GM23338 (cell line): Measurements from ENCODE around the gene CIAPIN1.

Experiments
- CREB1 ChIP-seq: fragments of 250-450 bp; sonication (Bioruptor Pico); IDR thresholded peaks from 2 replicates; pipeline ENCODE4 v1.5.0; 2020; ENCODE audit warnings: low read depth, mild to moderate bottlenecking, moderate library complexity
- EZH2 ChIP-seq: fragments of 200-600 bp; sonication (generic); IDR thresholded peaks from one replicate; pipeline ENCODE4 v1.8.0; 2017; ENCODE audit warnings: antibody characterized with exemption, mild to moderate bottlenecking, low read depth; ENCODE audit not compliant: unreplicated experiment
- EZH2phosphoT487 ChIP-seq: fragments of 200-600 bp; sonication (generic); IDR thresholded peaks from one replicate; pipeline ENCODE4 v1.8.1; 2018; ENCODE audit warnings: antibody characterized with exemption; ENCODE audit not compliant: unreplicated experiment
- JUNB ChIP-seq: IDR thresholded peaks from one replicate; pipeline ENCODE4 v1.6.1; 2016; ENCODE audit warnings: antibody characterized with exemption; ENCODE audit not compliant: unreplicated experiment
- POLR2AphosphoS5 ChIP-seq: IDR thresholded peaks from 2 replicates; pipeline ENCODE4 v1.6.1; 2016; ENCODE audit warnings: antibody characterized with exemption, low read depth
- TF ChIP-seq, protein P1 (sequence below), 2 experiments: fragments of 200-600 bp in 1 of 2; sonication (generic) in 1 of 2; conservative IDR thresholded peaks; 2 replicates each; pipeline versions ENCODE4 v1.5.1 to v1.6.1; 2016 to 2017; ENCODE audit warnings: antibody characterized with exemption in 2 of 2, low read depth in 2 of 2, mild to moderate bottlenecking in 2 of 2, moderate library complexity in 1 of 2
- TF ChIP-seq, protein P2 (sequence below): IDR thresholded peaks from one replicate; pipeline ENCODE4 v1.6.1; 2018; ENCODE audit warnings: antibody characterized with exemption; ENCODE audit not compliant: unreplicated experiment

DNA sequence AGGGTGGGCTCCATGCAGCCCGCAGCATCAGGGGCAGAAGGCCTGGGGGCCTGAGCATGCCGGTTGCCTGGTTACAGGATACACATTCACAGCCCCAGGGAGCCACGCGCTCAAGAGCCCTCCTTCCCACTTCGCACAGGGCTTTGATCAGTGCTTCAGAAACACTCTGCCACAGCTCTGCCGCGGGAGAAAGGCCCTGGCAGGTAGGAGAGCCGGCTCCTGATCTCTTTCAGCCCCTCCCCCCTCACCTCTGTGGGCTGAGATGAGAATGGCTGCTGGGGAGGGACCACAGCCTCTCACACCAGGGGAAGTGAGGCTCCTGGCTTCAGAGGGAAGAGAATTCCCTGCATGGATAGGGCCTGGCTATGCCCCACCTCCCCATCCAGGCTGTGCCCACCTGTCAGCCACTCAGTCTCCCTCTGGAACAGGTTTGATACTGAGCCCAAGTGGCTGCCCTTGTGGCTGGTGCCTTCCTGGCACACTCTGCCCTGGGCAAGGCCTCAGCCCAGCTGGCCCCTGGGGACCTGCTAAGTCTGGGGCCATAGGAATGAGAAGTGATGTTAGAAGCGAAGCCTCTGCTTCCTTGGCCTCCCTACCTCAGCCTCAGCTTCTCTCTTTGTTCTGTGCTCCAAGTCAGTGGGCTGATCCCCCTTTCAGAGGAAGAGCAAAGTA lies 30.5 kb upstream of the CIAPIN1 start:
- TF ChIP-seq, protein P1, sequence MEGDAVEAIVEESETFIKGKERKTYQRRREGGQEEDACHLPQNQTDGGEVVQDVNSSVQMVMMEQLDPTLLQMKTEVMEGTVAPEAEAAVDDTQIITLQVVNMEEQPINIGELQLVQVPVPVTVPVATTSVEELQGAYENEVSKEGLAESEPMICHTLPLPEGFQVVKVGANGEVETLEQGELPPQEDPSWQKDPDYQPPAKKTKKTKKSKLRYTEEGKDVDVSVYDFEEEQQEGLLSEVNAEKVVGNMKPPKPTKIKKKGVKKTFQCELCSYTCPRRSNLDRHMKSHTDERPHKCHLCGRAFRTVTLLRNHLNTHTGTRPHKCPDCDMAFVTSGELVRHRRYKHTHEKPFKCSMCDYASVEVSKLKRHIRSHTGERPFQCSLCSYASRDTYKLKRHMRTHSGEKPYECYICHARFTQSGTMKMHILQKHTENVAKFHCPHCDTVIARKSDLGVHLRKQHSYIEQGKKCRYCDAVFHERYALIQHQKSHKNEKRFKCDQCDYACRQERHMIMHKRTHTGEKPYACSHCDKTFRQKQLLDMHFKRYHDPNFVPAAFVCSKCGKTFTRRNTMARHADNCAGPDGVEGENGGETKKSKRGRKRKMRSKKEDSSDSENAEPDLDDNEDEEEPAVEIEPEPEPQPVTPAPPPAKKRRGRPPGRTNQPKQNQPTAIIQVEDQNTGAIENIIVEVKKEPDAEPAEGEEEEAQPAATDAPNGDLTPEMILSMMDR (conservative IDR thresholded peaks at IDR 0.05; ENCODE audit: low read depth in 2 of 2), result no peak
- TF ChIP-seq EZH2, result no peak
- TF ChIP-seq POLR2AphosphoS5, result no peak
- no peak for TF ChIP-seq CREB1 (CRISPR knock-in tag)
- TF ChIP-seq, protein P2, sequence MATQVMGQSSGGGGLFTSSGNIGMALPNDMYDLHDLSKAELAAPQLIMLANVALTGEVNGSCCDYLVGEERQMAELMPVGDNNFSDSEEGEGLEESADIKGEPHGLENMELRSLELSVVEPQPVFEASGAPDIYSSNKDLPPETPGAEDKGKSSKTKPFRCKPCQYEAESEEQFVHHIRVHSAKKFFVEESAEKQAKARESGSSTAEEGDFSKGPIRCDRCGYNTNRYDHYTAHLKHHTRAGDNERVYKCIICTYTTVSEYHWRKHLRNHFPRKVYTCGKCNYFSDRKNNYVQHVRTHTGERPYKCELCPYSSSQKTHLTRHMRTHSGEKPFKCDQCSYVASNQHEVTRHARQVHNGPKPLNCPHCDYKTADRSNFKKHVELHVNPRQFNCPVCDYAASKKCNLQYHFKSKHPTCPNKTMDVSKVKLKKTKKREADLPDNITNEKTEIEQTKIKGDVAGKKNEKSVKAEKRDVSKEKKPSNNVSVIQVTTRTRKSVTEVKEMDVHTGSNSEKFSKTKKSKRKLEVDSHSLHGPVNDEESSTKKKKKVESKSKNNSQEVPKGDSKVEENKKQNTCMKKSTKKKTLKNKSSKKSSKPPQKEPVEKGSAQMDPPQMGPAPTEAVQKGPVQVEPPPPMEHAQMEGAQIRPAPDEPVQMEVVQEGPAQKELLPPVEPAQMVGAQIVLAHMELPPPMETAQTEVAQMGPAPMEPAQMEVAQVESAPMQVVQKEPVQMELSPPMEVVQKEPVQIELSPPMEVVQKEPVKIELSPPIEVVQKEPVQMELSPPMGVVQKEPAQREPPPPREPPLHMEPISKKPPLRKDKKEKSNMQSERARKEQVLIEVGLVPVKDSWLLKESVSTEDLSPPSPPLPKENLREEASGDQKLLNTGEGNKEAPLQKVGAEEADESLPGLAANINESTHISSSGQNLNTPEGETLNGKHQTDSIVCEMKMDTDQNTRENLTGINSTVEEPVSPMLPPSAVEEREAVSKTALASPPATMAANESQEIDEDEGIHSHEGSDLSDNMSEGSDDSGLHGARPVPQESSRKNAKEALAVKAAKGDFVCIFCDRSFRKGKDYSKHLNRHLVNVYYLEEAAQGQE, result no peak
- no peak for TF ChIP-seq EZH2phosphoT487
- TF ChIP-seq JUNB, result no peak
